ENCODE results near the gene LSM7.

Gene LSM7

DNA sequence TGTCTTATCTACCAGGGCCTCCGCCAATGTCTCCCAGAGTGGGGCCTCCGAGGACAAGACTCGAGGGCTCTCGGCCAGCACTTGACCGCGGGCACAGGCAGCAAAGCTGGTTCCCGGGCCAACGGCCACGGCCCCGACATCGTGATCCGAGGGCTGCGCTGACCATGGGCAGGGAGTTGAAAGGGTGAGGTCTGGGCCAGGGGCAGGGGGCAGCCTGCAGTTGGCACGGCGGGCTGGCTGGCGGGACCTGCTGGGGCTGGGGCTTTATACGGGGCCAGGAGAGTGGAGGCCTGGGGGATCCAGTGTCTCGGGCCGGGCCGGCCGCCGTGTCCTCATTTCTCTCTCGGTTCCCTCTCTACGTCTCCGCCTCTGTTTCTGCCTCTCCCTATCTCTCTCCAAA is 10.6 kb downstream of the LSM7 start:
- DNase-seq (ENCODE audit: low spot score) = no peak
- TF ChIP-seq, protein P1, sequence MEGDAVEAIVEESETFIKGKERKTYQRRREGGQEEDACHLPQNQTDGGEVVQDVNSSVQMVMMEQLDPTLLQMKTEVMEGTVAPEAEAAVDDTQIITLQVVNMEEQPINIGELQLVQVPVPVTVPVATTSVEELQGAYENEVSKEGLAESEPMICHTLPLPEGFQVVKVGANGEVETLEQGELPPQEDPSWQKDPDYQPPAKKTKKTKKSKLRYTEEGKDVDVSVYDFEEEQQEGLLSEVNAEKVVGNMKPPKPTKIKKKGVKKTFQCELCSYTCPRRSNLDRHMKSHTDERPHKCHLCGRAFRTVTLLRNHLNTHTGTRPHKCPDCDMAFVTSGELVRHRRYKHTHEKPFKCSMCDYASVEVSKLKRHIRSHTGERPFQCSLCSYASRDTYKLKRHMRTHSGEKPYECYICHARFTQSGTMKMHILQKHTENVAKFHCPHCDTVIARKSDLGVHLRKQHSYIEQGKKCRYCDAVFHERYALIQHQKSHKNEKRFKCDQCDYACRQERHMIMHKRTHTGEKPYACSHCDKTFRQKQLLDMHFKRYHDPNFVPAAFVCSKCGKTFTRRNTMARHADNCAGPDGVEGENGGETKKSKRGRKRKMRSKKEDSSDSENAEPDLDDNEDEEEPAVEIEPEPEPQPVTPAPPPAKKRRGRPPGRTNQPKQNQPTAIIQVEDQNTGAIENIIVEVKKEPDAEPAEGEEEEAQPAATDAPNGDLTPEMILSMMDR (IDR thresholded peaks at IDR 0.05; ENCODE audit: extremely low read depth, missing control alignments) = no peak

- DNase-seq (ENCODE audit: low spot score) = no peak
- TF ChIP-seq, protein P1 (IDR thresholded peaks at IDR 0.05; ENCODE audit: extremely low read depth, missing control alignments) = no peak
Measured at GRCh38 chr19:2317300-2317699, 11.1 kb downstream of the LSM7 start.

- TF ChIP-seq, protein P1 (IDR thresholded peaks at IDR 0.05; ENCODE audit: extremely low read depth, missing control alignments) = peak; percentile 19
- peak; percentile 72 for DNase-seq (ENCODE audit: low spot score)
Measured at GRCh38 chr19:2315818-2316353, 12.5 kb downstream of the LSM7 start.

GRCh38 chr19:2315121-2315817 is 13.1 kb downstream of the LSM7 start:
- no peak for DNase-seq (ENCODE audit: low spot score)
- TF ChIP-seq, protein P1 (IDR thresholded peaks at IDR 0.05; ENCODE audit: extremely low read depth, missing control alignments) = no peak

DNA sequence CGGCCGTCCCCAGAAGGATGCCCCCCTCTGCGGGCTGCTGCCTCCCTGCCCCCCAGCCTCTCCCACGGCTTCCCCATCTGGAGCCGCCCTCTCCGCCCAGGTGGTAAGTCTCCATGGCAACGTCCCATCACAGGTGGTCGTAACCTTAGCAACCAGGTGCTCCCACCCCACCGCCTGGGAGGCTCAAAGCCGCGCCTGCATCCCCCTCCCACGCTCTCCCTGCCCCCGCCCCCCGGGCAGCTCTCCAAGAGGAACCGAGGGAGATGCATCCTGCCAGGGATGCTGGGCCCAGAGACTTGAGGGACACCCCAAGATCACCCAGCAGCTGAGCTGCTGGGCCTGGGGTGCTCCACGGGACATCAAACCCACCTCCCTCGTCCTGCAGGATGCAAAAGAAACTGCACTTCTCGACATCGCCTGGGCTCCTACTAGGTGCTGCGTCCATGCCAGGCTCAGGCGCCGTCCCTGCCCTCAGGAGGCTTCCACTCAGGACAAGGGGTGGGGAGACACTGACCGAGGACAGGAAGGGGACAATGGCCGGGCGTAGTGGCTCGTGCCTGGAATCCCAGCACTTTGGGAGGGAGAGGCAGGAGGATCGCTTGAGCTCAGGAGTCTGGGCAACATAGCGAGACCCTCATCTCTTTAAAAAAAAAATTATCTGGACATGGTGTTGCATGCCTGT is 15.4 kb downstream of the LSM7 start:
- TF ChIP-seq, protein P1 (IDR thresholded peaks at IDR 0.05; ENCODE audit: extremely low read depth, missing control alignments) = no peak
- DNase-seq (ENCODE audit: low spot score) = no peak

DNA sequence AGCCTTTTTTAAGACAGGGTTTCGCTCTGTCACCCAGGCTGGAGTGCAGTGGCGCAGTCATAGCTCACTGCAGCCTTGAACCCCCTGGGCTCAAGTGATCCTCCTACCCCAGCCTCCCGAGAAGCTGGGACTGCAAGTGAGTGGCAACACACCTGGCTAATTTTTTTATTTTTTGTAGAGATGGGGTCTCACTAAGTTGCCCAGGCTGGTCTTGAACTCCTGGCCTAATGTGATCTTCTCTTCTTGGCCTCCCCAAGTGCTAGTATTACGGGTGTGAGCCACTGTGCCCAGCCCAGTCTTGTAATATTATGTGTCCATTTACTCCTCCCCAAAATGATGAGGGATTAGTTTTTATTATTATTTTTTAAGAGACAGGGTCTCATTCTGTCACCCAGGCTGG is 17.3 kb downstream of the LSM7 start:
- TF ChIP-seq, protein P1 (IDR thresholded peaks at IDR 0.05; ENCODE audit: extremely low read depth, missing control alignments) = no peak
- DNase-seq (ENCODE audit: low spot score) = no peak

DNA sequence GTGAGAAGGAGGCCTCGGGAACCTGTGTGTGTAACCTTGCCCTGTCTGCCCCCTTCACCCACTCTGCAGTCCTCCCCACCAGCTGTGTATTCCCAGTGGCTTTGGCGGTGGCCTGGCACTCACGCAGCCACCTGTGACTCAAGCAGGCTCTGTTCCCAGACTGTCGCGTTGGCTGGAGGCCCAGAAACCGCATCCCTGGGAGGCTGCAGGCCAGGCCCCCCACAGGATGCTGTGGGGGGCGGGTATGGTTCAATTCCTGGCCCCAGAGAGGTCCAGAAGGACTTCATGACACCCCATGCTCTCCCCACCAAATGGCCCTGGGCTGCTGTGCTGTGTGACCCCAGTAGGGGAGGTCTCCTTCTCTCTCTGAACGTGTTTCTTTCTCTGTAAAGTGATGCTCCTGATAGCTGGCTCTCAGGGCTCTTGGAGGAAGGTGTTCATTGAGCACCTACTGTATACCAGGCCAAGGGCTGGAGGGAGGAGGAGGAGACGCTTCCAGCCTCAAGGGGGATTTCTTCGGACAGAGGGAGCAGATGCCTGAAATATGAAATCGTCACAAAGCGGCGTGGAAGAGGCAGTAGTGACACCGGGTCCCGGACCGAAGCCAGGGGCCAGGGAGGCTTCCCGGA is 18.5 kb downstream of the LSM7 start:
- no peak for DNase-seq (ENCODE audit: low spot score)
- TF ChIP-seq, protein P1 (IDR thresholded peaks at IDR 0.05; ENCODE audit: extremely low read depth, missing control alignments) = no peak

All from GM20000 (cell line).